Activated CD4-positive, alpha-beta T cell treated with anti-CD3 and anti-CD28 coated beads, Interleukin-2, amount 10 ng/mL, durations not matched to agents 7 days and 5 days (primary cell): ENCODE data around the gene NTPCR. TPM values are rescaled to one million over a fixed set of nuclear protein-coding genes. Genes with fewer than 3 reads are reported as not detected.
"Not testable (repeated sequence)": the region's sequence is repeated elsewhere in the genome, so short reads cannot be mapped to it uniquely, and the experiment has no call there.

Experiments
- CTCF ChIA-PET: fragments of 350-600 bp; sonication (Branson Sonifier 250); formaldehyde crosslinking; loops from one replicate; lab custom pipeline; 2021; ENCODE audit warnings: antibody characterized with exemption; lab: Charles Lee
- POLR2A ChIA-PET: fragments of 350-600 bp; sonication (Branson Sonifier 250); formaldehyde crosslinking; loops from one replicate; lab custom pipeline; 2021; ENCODE audit warnings: antibody characterized with exemption; lab: Charles Lee
- DNase-seq: peaks from one replicate; pipeline ENCODE4 v3.0.0-alpha.2; 2020
- H3K27ac Mint-ChIP-seq: one replicate; pipeline ENCODE4 v1.8.0; 2021; ENCODE audit warnings: mild to moderate bottlenecking, moderate library complexity, mixed read lengths
- H3K27me3 Mint-ChIP-seq: one replicate; pipeline ENCODE4 v1.8.0; 2021; ENCODE audit warnings: mixed read lengths
- H3K36me3 Mint-ChIP-seq: one replicate; pipeline ENCODE4 v1.8.0; 2021; ENCODE audit warnings: low read depth, mixed read lengths
- H3K4me1 Mint-ChIP-seq: one replicate; pipeline ENCODE4 v1.8.0; 2021; ENCODE audit warnings: mixed read lengths
- H3K4me3 Mint-ChIP-seq: one replicate; pipeline ENCODE4 v1.8.0; 2021; ENCODE audit warnings: mild to moderate bottlenecking, moderate library complexity, mixed read lengths
- H3K9me3 Mint-ChIP-seq: one replicate; pipeline ENCODE4 v1.8.0; 2021; ENCODE audit warnings: mixed read lengths
- total RNA-seq, 2 experiments: library from RNA; stranded (reverse); gene quantifications; one replicate each; pipeline ENCODE4 v1.2.3, GENCODE V29; 2021

Gene NTPCR
- total RNA-seq, 2 experiments from 2014 or later = 36.9 to 45.8 TPM

GRCh38 chr1:232912845-232913580, 37.4 kb upstream of the NTPCR start:
- Mint-ChIP-seq H3K27me3 (no peaks in the 10 kb centered on the region), H3K4me1 (peaks cover 43% of the 10 kb centered on the region), H3K9me3 (peaks cover 5% of the 10 kb centered on the region), H3K4me3 (no peak overlapping the region), H3K36me3 (peaks cover 2% of the 10 kb centered on the region), H3K27ac (no peak overlapping the region)
- POLR2A ChIA-PET = no interaction called here
- CTCF ChIA-PET = interaction anchor here (0.6 kb wide), 1 partner anchor 20 kb away, joined by 5 read pairs; no protein-coding TSS in a partner anchor
- no peak for DNase-seq

- peaks cover 34% of the 10 kb centered on the region for H3K4me1 Mint-ChIP-seq
- H3K36me3 Mint-ChIP-seq, DNase-seq, H3K27me3 Mint-ChIP-seq, H3K9me3 Mint-ChIP-seq, POLR2A ChIA-PET, H3K27ac Mint-ChIP-seq, CTCF ChIA-PET, H3K4me3 Mint-ChIP-seq: not testable (repeated sequence)
Measured at GRCh38 chr1:232914271-232914670, 36.1 kb upstream of the NTPCR start.

GRCh38 chr1:232915212-232915611, 35.2 kb upstream of the NTPCR start:
- peaks cover 24% of the 10 kb centered on the region for H3K4me1 Mint-ChIP-seq
- ChIA-PET POLR2A (no interaction called here), CTCF (interaction anchor here (2.2 kb wide), 1 partner anchor 11 kb away, joined by 7 read pairs; no protein-coding TSS in a partner anchor)
- H3K4me3 Mint-ChIP-seq = no peak overlapping the region
- H3K36me3 Mint-ChIP-seq = peaks cover 4% of the 10 kb centered on the region
- H3K9me3 Mint-ChIP-seq = peaks cover 9% of the 10 kb centered on the region
- H3K27me3 Mint-ChIP-seq = no peaks in the 10 kb centered on the region
- H3K27ac Mint-ChIP-seq = no peak overlapping the region
- no peak for DNase-seq

- Mint-ChIP-seq H3K27ac (no peak overlapping the region), H3K9me3 (peaks cover 13% of the 10 kb centered on the region), H3K36me3 (peaks cover 7% of the 10 kb centered on the region), H3K4me1 (peaks cover 19% of the 10 kb centered on the region), H3K4me3 (no peak overlapping the region), H3K27me3 (no peaks in the 10 kb centered on the region)
- DNase-seq = no peak
- ChIA-PET CTCF (interaction anchor here (0.9 to 2.2 kb wide), 2 partner anchors 11 to 13 kb away, joined by 4 to 7 read pairs; no protein-coding TSS in a partner anchor), POLR2A (no interaction called here)
Measured at GRCh38 chr1:232917053-232917452, 33.4 kb upstream of the NTPCR start.

GRCh38 chr1:232921381-232921780, 29.0 kb upstream of the NTPCR start:
- H3K9me3 Mint-ChIP-seq = peaks cover 24% of the 10 kb centered on the region
- H3K27ac Mint-ChIP-seq = no peak overlapping the region
- POLR2A ChIA-PET = interaction anchor here (0.6 kb wide), 1 partner anchor 795 kb away, joined by 7 read pairs; no protein-coding TSS in a partner anchor
- no peak for DNase-seq
- H3K27me3 Mint-ChIP-seq = no peaks in the 10 kb centered on the region
- CTCF ChIA-PET = interaction anchor here (0.6 to 1.7 kb wide), 5 partner anchors 11 to 591 kb away, joined by 3 to 5 read pairs (median 3); no protein-coding TSS in a partner anchor
- peaks cover 24% of the 10 kb centered on the region for H3K36me3 Mint-ChIP-seq
- peaks cover 51% of the 10 kb centered on the region for H3K4me1 Mint-ChIP-seq
- no peak overlapping the region for H3K4me3 Mint-ChIP-seq

GRCh38 chr1:232922485-232922884, 27.9 kb upstream of the NTPCR start:
- peaks cover 32% of the 10 kb centered on the region for H3K36me3 Mint-ChIP-seq
- no peak for DNase-seq
- H3K4me1 Mint-ChIP-seq = peaks cover 56% of the 10 kb centered on the region
- POLR2A ChIA-PET = no interaction called here
- H3K27ac Mint-ChIP-seq = no peak overlapping the region
- peaks cover 30% of the 10 kb centered on the region for H3K9me3 Mint-ChIP-seq
- no peak overlapping the region for H3K4me3 Mint-ChIP-seq
- peaks cover 2% of the 10 kb centered on the region for H3K27me3 Mint-ChIP-seq
- CTCF ChIA-PET = interaction anchor here (1.7 kb wide), 1 partner anchor 19 kb away, joined by 5 read pairs; no protein-coding TSS in a partner anchor

- peaks cover 2% of the 10 kb centered on the region for H3K27me3 Mint-ChIP-seq
- peaks cover 29% of the 10 kb centered on the region for H3K9me3 Mint-ChIP-seq
- ChIA-PET POLR2A (interaction anchor here (0.6 to 1.0 kb wide), 4 partner anchors 20 to 345 kb away, joined by 3 to 6 read pairs (median 4); no protein-coding TSS in a partner anchor), CTCF (interaction anchor here (1.0 to 1.7 kb wide), 3 partner anchors 15 to 29 kb away, joined by 3 to 4 read pairs (median 3); no protein-coding TSS in a partner anchor)
- peaks cover 56% of the 10 kb centered on the region for H3K4me1 Mint-ChIP-seq
- peak overlapping the region; percentile 98 for H3K27ac Mint-ChIP-seq
- peak overlapping the region; percentile 58 for H3K4me3 Mint-ChIP-seq
- peak; percentile 83 for DNase-seq
- peaks cover 31% of the 10 kb centered on the region for H3K36me3 Mint-ChIP-seq
Measured at GRCh38 chr1:232923739-232924386, 26.5 kb upstream of the NTPCR start.

GRCh38 chr1:232924874-232925273, 25.5 kb upstream of the NTPCR start:
- peaks cover 27% of the 10 kb centered on the region for H3K9me3 Mint-ChIP-seq
- no peak for DNase-seq
- H3K27ac Mint-ChIP-seq = peak overlapping the region; percentile 98
- POLR2A ChIA-PET = no interaction called here
- no peak overlapping the region for H3K4me3 Mint-ChIP-seq
- CTCF ChIA-PET = interaction anchor here (1.6 to 1.7 kb wide), 2 partner anchors 12 to 15 kb away, joined by 5 to 7 read pairs; no protein-coding TSS in a partner anchor
- peaks cover 31% of the 10 kb centered on the region for H3K36me3 Mint-ChIP-seq
- H3K27me3 Mint-ChIP-seq = peaks cover 2% of the 10 kb centered on the region
- H3K4me1 Mint-ChIP-seq = peaks cover 56% of the 10 kb centered on the region

GRCh38 chr1:232925421-232926220, 24.8 kb upstream of the NTPCR start:
- ChIA-PET POLR2A (no interaction called here), CTCF (interaction anchor here (1.1 to 1.7 kb wide), 3 partner anchors 9 to 14 kb away, joined by 5 to 7 read pairs (median 5); no protein-coding TSS in a partner anchor)
- H3K36me3 Mint-ChIP-seq = peaks cover 31% of the 10 kb centered on the region
- H3K9me3 Mint-ChIP-seq = peaks cover 26% of the 10 kb centered on the region
- no peak for DNase-seq
- peaks cover 2% of the 10 kb centered on the region for H3K27me3 Mint-ChIP-seq
- peaks cover 56% of the 10 kb centered on the region for H3K4me1 Mint-ChIP-seq
- H3K27ac Mint-ChIP-seq = peak overlapping the region; percentile 98
- no peak overlapping the region for H3K4me3 Mint-ChIP-seq

- H3K4me3 Mint-ChIP-seq, DNase-seq, H3K27me3 Mint-ChIP-seq, POLR2A ChIA-PET, H3K27ac Mint-ChIP-seq: not testable (repeated sequence)
- CTCF ChIA-PET = interaction anchor here (1.5 kb wide), 1 partner anchor 26 kb away, joined by 4 read pairs; no protein-coding TSS in a partner anchor
- H3K9me3 Mint-ChIP-seq = peaks cover 20% of the 10 kb centered on the region
- H3K36me3 Mint-ChIP-seq = peaks cover 27% of the 10 kb centered on the region
- peaks cover 49% of the 10 kb centered on the region for H3K4me1 Mint-ChIP-seq
Measured at GRCh38 chr1:232927166-232927565, 23.2 kb upstream of the NTPCR start.

GRCh38 chr1:232927830-232928505, 22.4 kb upstream of the NTPCR start:
- peaks cover 42% of the 10 kb centered on the region for H3K4me1 Mint-ChIP-seq
- no peak overlapping the region for H3K27ac Mint-ChIP-seq
- H3K27me3 Mint-ChIP-seq = peaks cover 2% of the 10 kb centered on the region
- peaks cover 24% of the 10 kb centered on the region for H3K36me3 Mint-ChIP-seq
- ChIA-PET CTCF (interaction anchor here (1.0 to 1.5 kb wide), 2 partner anchors 14 to 27 kb away, joined by 3 to 4 read pairs; no protein-coding TSS in a partner anchor), POLR2A (no interaction called here)
- no peak for DNase-seq
- H3K9me3 Mint-ChIP-seq = peaks cover 20% of the 10 kb centered on the region
- no peak overlapping the region for H3K4me3 Mint-ChIP-seq
